Stimulated activated CD4-positive, alpha-beta T cell treated with anti-CD3 and anti-CD28 coated beads, Interleukin-12 subunit alpha, Interleukin-12 subunit beta, amount 100 ng/mL, for 48 hours (primary cell): ENCODE data around the gene PKHD1.
"Not testable (repeated sequence)": the region's sequence is repeated elsewhere in the genome, so short reads cannot be mapped to it uniquely, and the experiment has no call there.

Experiments used
- DNase-seq, 3 donors: peaks; one replicate each; pipeline ENCODE4 v3.0.0-alpha.2; 2020; ENCODE audit warnings: low read depth in 2 of 3, low spot score in 1 of 3

Gene PKHD1

DNA sequence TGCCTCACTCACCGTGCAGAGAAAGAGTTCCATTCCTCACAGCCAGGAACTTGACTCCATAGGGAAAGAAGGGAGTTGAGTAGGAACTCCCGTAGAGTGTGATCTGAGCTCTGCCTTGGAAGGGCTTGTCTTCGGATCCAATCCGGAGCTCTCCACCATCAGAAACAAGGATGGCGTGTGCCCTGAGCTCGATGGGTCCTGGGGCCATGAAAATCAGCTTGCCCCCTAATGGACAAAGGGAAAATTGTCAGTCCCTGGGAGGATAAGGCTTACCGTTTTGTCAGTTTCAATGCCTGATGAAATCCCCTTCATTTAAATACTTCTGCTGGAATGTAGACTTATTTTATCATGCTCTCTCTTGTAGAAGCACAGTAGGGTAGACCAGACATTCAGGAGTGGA is 153.3 kb downstream of the PKHD1 start:
- no peak for DNase-seq

DNA sequence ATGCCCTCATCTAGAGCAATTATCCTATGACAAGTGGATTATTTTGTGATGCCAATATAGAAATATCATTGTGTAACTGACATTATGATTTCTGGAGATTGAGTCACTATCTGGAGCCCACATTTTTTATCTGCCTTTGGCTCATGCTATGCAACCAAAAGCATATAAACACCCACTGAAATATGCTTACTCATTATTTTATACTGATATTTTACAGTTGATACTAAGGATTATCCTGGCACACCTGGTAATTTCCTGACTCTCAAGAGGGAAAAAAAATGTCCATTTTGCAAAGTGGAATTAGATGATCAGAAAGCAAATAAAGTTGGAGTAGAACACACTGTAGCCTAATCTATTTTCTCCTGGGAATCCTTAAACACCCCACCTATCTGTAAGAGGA is 154.5 kb downstream of the PKHD1 start:
- no peak for DNase-seq

DNA sequence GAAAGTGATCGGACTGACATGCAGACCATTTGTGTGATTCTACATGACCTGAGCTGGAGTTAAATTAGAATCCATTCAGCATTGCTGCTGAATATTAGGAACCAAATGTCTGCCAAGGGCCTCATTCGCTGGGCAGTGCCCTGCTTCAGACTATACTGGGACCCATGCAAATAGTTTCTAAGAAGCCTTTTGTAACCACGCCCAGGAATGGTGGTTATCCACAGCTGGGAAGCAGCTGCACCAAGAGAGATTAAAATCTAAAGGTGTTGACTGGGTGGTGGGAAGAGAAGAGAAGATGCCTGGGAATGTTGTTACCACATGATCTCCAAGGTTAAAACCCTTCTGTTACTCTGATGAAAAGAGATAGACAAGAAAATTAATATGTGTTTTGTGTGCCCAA is 156.8 kb downstream of the PKHD1 start:
- DNase-seq = no peak

DNA sequence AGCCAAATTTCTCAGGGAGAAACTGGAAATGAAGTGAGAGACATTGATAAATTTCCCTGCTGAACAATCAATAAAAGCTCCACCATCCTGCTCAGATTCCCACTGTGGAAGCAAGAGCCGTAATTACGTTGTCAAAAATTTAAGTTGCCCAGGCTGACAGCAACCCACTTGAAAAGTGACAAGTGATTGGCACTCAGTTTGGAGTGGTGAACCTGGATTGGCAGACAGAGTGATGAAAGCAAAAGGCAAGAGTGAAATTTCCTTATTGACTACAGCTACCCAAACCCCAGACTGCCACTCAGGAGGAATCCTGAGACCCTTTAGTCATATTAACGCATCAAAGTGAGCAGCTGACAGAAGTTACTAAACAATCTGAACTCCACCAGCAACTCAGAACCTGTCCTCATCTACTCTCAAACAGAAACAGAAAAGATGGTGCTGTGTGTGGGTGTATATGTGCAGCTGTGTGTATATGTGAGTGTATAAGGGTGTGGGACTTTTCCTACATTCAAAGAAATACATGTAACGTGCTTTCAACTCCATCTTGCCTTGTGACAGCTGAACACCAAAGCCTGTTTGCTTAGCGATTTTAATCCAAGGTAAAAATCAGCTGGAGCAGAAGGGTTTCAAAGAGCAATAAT is 157.4 kb downstream of the PKHD1 start:
- no peak for DNase-seq

- DNase-seq = no peak
These were observed 159.1 kb downstream of the PKHD1 start for GRCh38 chr6:51928320-51928719.

- DNase-seq = no peak
These were observed 160.0 kb downstream of the PKHD1 start for GRCh38 chr6:51927450-51927849.

DNA sequence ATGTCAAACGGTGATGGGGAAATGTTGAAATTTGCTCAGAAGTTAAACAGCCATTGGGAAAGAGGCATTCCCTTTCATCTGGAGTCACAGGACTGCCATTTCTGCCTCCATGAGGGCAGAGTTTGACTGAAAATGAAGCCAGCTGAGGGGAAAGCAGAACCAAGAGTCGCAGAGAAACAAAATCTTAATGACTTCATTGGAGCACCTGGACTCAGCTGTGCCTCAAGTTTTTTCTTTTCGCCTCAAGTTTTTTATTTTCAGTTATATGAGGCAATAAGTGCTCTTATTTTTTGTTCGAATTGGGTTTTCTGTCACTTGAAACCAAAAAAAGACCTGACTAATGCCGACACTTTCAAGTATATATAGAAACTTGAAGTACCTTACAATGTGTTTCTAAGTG is 161.3 kb downstream of the PKHD1 start:
- no peak for DNase-seq

DNA sequence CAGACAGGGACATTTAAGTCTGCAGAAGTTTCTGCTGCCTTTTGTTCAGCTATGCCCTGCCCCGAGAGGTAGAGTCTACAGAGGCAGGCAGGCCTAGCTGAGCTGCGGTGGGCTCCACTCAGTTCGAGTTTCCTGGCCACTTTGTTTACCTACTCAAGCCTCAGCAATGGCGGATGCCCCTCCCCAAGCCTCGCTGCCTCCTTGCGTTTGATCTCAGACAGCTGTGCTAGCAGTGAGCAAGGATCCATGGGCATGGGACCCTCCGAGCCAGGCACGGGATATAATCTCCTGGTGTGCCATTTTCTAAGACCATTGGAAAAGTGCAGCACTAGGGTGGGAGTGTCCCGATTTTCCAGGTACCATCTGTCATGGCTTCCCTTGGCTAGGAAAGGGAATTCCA is 164.9 kb downstream of the PKHD1 start:
- not testable (repeated sequence) for DNase-seq

- not testable (repeated sequence) for DNase-seq
These were observed 169.1 kb downstream of the PKHD1 start for GRCh38 chr6:51918347-51918746.

- DNase-seq = no peak
These were observed 172.3 kb downstream of the PKHD1 start for GRCh38 chr6:51915098-51915497.

DNA sequence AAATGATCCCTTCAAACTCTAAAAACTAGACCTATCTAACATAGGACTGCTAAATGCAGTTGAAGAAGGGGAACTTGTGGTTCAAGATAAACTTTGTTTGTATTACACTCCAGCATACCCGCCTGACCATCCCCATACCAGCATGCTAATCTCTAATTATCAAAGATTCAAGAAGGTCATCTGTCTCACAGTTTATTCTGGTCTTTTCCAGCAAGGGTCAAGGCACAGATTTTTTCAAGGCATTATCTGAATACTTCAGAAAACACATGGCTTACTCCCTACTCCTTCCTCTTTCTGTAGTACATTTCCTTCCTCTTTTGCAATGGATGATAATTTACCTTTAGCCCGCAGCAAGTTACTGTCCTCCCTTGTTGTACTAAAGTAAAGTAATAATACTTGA is 174.1 kb downstream of the PKHD1 start:
- no peak for DNase-seq

DNA sequence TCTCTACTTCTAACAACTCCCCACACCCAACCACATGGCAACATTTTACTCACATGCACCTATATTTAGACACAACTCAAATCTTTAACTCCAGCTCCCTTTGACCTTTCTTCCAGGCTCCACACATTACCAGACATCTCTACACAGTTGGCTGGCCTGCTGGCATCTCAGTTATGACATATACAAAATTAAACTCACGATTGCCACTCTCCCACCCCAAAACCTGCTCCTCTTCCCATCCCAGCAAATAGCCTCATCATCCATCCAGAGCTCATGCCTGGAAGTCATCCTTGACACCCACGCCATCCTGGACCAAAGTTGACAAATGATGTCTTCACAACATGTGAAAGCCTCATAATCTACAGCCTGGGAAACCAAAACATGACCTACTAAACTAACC is 176.6 kb downstream of the PKHD1 start:
- DNase-seq = no peak

GRCh38 chr6:51908243-51908642 is 179.2 kb downstream of the PKHD1 start:
- DNase-seq = no peak

GRCh38 chr6:51901766-51902764 is 185.3 kb downstream of the PKHD1 start:
- DNase-seq = no peak

DNA sequence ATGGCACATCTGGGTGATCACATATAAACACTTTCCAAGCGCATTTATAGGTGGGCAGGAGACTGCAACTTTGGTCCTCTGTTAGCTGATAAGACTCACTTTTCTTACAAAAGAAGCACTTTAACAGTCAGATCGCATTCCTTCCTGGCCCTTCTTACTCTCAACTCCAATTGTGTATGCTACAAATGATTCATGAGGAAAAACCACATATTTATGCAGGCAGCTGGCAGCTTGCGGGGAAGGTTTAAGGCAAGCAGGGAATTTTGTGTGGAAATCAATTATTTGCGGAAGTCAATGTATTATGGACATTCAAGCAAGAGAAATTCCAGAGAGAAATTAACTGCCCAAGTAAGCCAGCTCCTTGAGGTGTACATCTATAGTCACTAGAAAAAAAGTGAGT is 194.0 kb downstream of the PKHD1 start:
- DNase-seq = no peak

GRCh38 chr6:51892750-51893149 is 194.7 kb downstream of the PKHD1 start:
- DNase-seq = no peak

DNA sequence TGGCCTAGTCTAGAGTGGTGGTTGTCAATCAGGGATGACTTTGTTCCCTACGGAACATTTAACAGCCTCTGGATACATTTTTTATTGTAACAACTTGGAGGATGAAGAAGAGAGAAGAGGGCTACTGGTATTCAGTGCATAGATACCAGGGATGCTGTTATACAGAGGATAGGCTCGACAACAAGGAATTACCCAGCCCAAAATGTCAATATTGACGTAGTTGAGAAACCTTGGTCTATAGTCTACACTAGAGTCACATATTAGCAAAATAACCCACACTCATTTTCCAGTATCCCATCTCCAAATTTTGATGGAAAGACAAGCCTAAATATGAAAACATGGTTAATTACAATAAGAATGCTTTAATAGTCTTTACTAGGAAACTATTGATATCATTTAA is 195.1 kb downstream of the PKHD1 start:
- no peak for DNase-seq

DNA sequence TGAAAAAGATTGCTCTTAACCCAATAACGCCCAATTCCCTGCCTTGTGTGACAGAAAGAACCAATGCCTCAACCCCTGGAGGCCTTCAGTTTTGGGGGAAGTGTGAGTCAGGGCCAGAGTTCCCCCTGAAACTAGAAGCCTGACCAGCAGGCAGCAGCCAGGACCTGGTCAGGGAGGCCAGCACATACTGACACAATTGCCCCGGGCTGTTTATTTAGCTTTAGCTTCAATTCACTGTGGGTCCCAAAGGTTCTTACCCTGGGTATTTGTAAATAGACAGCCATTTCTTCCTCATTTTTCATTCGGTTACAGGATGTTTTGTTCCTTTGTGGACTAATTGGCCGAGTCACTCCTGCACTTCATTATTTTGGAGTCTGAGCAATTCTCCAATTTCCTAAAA is 195.6 kb downstream of the PKHD1 start:
- DNase-seq = no peak

DNA sequence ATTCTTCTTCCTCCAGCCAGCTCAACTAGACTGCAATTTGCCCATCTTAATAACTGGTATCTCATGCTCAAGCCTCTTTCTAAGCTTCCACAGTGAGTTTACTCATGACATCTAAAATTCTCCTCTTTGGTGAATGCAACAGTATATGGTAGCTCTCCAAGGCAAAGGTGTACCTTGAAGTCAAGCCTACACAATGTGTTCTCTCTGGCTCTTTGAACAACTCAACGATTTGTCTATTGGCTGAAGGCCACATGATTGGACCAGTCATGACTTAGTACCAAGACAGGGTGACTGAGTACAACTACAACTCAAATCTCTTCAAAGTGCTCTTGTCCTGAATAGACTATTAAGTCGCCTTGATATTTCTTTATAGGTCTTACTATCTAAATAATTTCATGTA is 199.6 kb downstream of the PKHD1 start:
- no peak for DNase-seq

DNA sequence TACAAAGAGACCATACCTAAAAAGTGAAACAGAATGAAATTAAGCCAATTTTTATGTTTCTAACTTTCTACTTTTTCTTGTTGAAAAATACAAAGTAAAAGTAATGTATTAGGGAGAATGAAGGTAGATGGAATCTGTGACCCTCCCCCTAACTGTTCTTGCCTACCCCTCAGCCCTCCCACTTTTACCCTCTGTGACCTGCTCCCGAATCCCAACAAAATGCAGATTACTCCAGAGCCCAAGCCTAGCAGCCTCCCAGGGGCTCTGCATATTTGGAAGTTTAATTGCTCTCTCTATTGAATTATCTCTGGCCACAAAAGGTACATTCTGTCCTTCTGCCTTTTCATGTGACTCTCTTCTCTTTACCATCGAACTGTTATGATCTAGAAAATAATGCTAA is 201.5 kb downstream of the PKHD1 start:
- DNase-seq = no peak

DNA sequence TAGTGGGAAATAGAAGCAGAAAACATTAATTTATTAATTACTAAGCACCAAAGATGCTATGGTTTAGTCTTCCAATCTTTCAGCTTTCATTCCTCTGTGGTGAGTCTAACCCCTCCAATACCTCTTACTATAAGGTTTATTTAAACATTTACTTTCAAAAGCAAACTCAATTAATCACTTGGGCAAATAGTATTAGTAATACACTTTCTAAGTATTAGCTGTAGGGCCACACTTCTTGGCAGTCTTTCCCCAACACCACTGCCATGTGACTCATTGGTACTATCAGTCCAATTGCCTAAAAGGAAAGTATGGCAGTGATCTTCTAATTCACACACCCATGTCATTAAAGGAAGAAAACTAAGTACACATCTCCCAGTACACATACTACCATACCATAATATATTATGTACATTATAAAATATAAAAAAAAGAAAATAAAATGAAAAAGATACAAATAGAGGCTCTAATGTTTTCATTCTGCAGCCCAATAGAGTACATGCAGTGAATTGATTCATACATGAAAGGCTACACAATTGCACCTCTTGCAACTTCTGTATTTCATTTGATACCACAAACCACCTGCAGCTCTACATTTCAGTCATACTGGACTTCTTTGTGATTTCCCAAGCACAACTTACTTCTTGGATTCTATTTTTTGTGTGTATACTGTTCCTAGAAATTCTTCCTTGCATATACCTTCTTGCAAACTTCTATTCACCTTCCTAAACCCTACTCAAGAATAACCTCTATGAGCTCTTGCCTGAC is 218.6 kb downstream of the PKHD1 start:
- DNase-seq = no peak

GRCh38 chr6:51866867-51867266 is 220.5 kb downstream of the PKHD1 start:
- no peak for DNase-seq
